B cell (primary cell): ENCODE measurements around the gene MAPK4.

Experiments
- CTCF ChIP-seq: fragments of 200-600 bp; IDR thresholded peaks from one replicate; pipeline ENCODE4 v1.8.0; 2022; ENCODE audit warnings: antibody characterized with exemption, mild to moderate bottlenecking
- EZH2 ChIP-seq: IDR thresholded peaks from 2 replicates; pipeline ENCODE4 v1.6.1; 2012; ENCODE audit warnings: borderline replicate concordance, low read depth, mild to moderate bottlenecking, moderate library complexity, low read length; ENCODE audit not compliant: insufficient read depth, poor library complexity, severe bottlenecking

- TF ChIP-seq CTCF (no peak), EZH2 (no peak)
Measured at GRCh38 chr18:50748243-50749229, 188.6 kb downstream of the MAPK4 start.
